Sigmoid colon (tissue), 7 donors: Measurements from ENCODE around the gene VEZF1. TPM values are rescaled to one million over a fixed set of nuclear protein-coding genes. Genes with fewer than 3 reads are reported as not detected.
"Not testable (repeated sequence)": the region's sequence is repeated elsewhere in the genome, so short reads cannot be mapped to it uniquely, and the experiment has no call there.

Source experiments
- DNase-seq: peaks from one replicate; pipeline ENCODE4 v3.0.0-alpha.2; 2019
- H3K27ac ChIP-seq, 4 donors: fragments of 200-600 bp; sonication (generic); one replicate each; pipeline ENCODE4 v1.5.1; 2016 to 2019; ENCODE audit warnings: mild to moderate bottlenecking in 1 of 4
- H3K27me3 ChIP-seq, 3 donors: fragments of 200-600 bp; sonication (generic); one replicate each; pipeline ENCODE4 v1.5.1; 2019; ENCODE audit warnings: mild to moderate bottlenecking in 1 of 3
- H3K36me3 ChIP-seq, 4 donors: fragments of 200-600 bp; sonication (generic); one replicate each; pipeline ENCODE4 v1.5.1; 2016 to 2019
- H3K4me1 ChIP-seq, 4 donors: fragments of 200-600 bp; sonication (generic); one replicate each; pipeline ENCODE4 v1.5.1; 2017 to 2019
- H3K4me3 ChIP-seq, 4 donors: fragments of 200-600 bp; sonication (generic); one replicate each; pipeline ENCODE4 v1.5.1; 2017 to 2019; ENCODE audit warnings: mild to moderate bottlenecking in 2 of 4, moderate library complexity in 1 of 4
- H3K9me3 ChIP-seq, 4 donors: fragments of 200-600 bp in 3 of 4; sonication (generic) in 3 of 4; one replicate each; pipeline versions ENCODE4 v1.5.1 to v1.6.1; 2013 to 2019
- CTCF ChIP-seq, 4 experiments: fragments of 450-650 bp in 3 of 4; fragments of 200-600 bp in 1 of 4; IDR thresholded peaks; one replicate each; pipeline ENCODE4 v1.5.1; 2016 to 2019; ENCODE audit warnings: antibody characterized with exemption in 4 of 4, mild to moderate bottlenecking in 3 of 4, moderate library complexity in 2 of 4
- EP300 ChIP-seq, 4 donors: sonication (generic); formaldehyde crosslinking; IDR thresholded peaks; one replicate each; pipeline ENCODE4 v1.6.1; 2017; ENCODE audit warnings: antibody characterized with exemption in 4 of 4
- POLR2A ChIP-seq, 2 donors: fragments of 450-650 bp; IDR thresholded peaks; one replicate each; pipeline ENCODE4 v1.6.1; 2016; ENCODE audit warnings: antibody characterized with exemption in 2 of 2, mild to moderate bottlenecking in 2 of 2, moderate library complexity in 2 of 2
- POLR2AphosphoS5 ChIP-seq, 4 donors: sonication (generic); formaldehyde crosslinking; IDR thresholded peaks; one replicate each; pipeline ENCODE4 v1.6.1; 2017; ENCODE audit warnings: antibody characterized with exemption in 4 of 4
- WGBS, 2 donors: extraction: QIAGEN DNeasy Blood & Tissue Kit; methylation state at CpG; one replicate each; pipeline ENCODE4 v1.1.7; 2013; 5-methylcytosine and 5-hydroxymethylcytosine counted together
- intact Hi-C: fragments of 100-400 bp; cut with DNase I; formaldehyde crosslinking; loops from one replicate; pipeline ENCODE4 v1.15.1; 2023
- polyA plus RNA-seq, 3 donors: library from polyadenylated mRNA; stranded (reverse); fragments of 200-250 nt; gene quantifications; one replicate each; pipeline ENCODE4 v1.2.3, GENCODE V29; 2013
- total RNA-seq, 4 donors: library from RNA; depleted of rRNA; stranded (reverse); fragments of >200 nt; gene quantifications; one replicate each; pipeline ENCODE4 v1.1.0, GENCODE V29; 2016
- donor health status: healthy with polysubstance abuse.
- donor health status: Bipolar disorder and iron deficiency.
- donor health status: healthy.

Gene VEZF1
- total and polyA plus RNA-seq, 7 donors = 17.8 to 120 (median 99.8) TPM

GRCh38 chr17:57965521-57966160, 22.4 kb downstream of the VEZF1 start:
- intact Hi-C loops = no loop called here
- TF ChIP-seq EP300 (IDR thresholded peaks at IDR 0.05) (no peak), POLR2A (IDR thresholded peaks at IDR 0.05) (no peak), POLR2AphosphoS5 (IDR thresholded peaks at IDR 0.05) (no peak), CTCF (IDR thresholded peaks at IDR 0.05) (no peak)
- Histone ChIP-seq H3K4me3 (no peak overlapping the region), H3K4me1 (peaks cover 0 to 7% (median 0%) of the 10 kb centered on the region in 4 donors), H3K36me3 (no peaks in the 10 kb centered on the region), H3K27ac (no peak overlapping the region), H3K9me3 (no peaks in the 10 kb centered on the region), H3K27me3 (no peaks in the 10 kb centered on the region)
- no peak for DNase-seq
- WGBS, 2 donors = 89 to 90% methylated on average over 26 of the region's 26 CpGs

DNA sequence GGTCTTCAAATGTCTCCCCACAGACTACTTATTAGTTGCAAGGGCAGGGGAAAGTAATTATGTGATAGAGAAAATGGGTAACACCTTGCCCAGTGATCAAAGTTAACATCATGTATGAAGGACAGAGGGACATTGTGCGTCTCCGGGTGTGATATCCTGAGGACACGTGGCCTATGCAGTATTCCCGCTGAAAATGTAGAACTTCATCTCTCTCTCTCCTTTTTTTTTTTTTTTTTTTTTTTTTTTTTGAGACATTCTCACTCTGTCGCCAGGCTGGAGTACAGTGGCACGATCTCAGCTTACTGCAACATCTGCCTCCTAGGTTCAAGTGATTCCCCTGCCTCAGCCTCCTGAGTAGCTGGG, 24.9 kb downstream of the VEZF1 start:
- no peak for DNase-seq
- WGBS, 2 donors = 94 to 97% methylated on average over 6 of the region's 6 CpGs
- Histone ChIP-seq H3K4me3 (no peak overlapping the region), H3K36me3 (no peaks in the 10 kb centered on the region), H3K9me3 (no peaks in the 10 kb centered on the region), H3K27me3 (no peaks in the 10 kb centered on the region), H3K27ac (no peak overlapping the region), H3K4me1 (peaks cover 0 to 7% (median 0%) of the 10 kb centered on the region in 4 donors)
- intact Hi-C loops = no loop called here
- TF ChIP-seq CTCF (IDR thresholded peaks at IDR 0.05) = no peak
- no peak for TF ChIP-seq POLR2A (IDR thresholded peaks at IDR 0.05)
- TF ChIP-seq POLR2AphosphoS5 (IDR thresholded peaks at IDR 0.05) = no peak
- no peak for TF ChIP-seq EP300 (IDR thresholded peaks at IDR 0.05)

- WGBS, 2 donors = 80 to 82% methylated on average over 8 of the region's 8 CpGs
- Histone ChIP-seq H3K36me3 (no peaks in the 10 kb centered on the region), H3K27me3 (no peaks in the 10 kb centered on the region), H3K27ac (no peak overlapping the region), H3K4me1 (peaks cover 0 to 7% (median 0%) of the 10 kb centered on the region in 4 donors), H3K4me3 (no peak overlapping the region), H3K9me3 (no peaks in the 10 kb centered on the region)
- no peak for DNase-seq
- TF ChIP-seq CTCF (IDR thresholded peaks at IDR 0.05) = no peak
- TF ChIP-seq POLR2A (IDR thresholded peaks at IDR 0.05) = no peak
- intact Hi-C loops = no loop called here
Measured at GRCh38 chr17:57962279-57963148, 25.5 kb downstream of the VEZF1 start.

GRCh38 chr17:57959929-57960328, 28.1 kb downstream of the VEZF1 start:
- Histone ChIP-seq H3K27ac (no peak overlapping the region), H3K36me3 (no peaks in the 10 kb centered on the region), H3K4me3 (no peak overlapping the region), H3K9me3 (no peaks in the 10 kb centered on the region), H3K4me1 (peaks cover 0 to 14% (median 10%) of the 10 kb centered on the region in 4 donors), H3K27me3 (no peaks in the 10 kb centered on the region)
- WGBS, 2 donors = 94 to 98% methylated on average over 6 of the region's 6 CpGs
- no peak for DNase-seq
- TF ChIP-seq EP300 (IDR thresholded peaks at IDR 0.05) (no peak), POLR2AphosphoS5 (IDR thresholded peaks at IDR 0.05) (no peak), POLR2A (IDR thresholded peaks at IDR 0.05) (no peak), CTCF (IDR thresholded peaks at IDR 0.05) (no peak)
- intact Hi-C loops = no loop called here

GRCh38 chr17:57958391-57958790, 29.7 kb downstream of the VEZF1 start:
- H3K36me3 ChIP-seq, H3K4me3 ChIP-seq, H3K9me3 ChIP-seq, intact Hi-C loops, H3K27ac ChIP-seq, H3K27me3 ChIP-seq, DNase-seq: not testable (repeated sequence)
- H3K4me1 ChIP-seq = peaks cover 0 to 23% (median 20%) of the 10 kb centered on the region in 4 donors
- WGBS, 2 donors = 96% methylated on average over 15 of the region's 15 CpGs
